GM18858 (cell line): ENCODE data around the gene TUBG1.
"Not testable (repeated sequence)": the region's sequence is repeated elsewhere in the genome, so short reads cannot be mapped to it uniquely, and the experiment has no call there.

Experiments
- ATAC-seq: cut with Tn5 transposase; IDR thresholded peaks from one replicate; pipeline ENCODE4 v1.9.1; 2021; ENCODE audit not compliant: unreplicated experiment

The TUBG1 gene

DNA sequence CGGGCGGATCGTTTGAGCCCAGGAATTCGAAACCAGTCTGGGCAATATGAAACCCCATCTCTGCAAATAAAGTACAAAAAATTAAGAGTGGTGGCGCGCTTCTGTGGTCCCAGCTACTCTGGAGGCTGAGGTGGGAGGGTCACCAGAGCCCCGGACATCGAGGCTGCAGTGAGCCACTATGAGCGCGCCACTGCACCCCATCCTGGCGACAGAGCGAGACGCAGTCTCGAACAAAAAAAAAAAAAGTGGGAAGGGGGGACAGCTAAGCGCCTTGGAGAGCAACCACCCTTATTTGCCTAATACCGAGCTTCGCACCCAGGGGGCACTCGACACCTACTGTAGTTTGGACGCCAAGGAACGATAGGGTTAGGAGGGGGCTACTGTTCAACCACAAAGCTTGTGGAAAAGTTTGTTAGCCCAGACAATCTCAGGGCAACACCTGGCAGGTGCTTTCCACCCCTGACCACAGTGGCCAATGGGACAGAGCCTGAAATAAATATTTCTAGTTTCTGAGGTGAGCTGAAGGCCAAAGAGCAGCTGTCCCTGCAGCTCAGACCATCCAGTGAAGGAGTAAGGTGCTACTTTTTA is 31.1 kb upstream of the TUBG1 start:
- no peak for ATAC-seq

DNA sequence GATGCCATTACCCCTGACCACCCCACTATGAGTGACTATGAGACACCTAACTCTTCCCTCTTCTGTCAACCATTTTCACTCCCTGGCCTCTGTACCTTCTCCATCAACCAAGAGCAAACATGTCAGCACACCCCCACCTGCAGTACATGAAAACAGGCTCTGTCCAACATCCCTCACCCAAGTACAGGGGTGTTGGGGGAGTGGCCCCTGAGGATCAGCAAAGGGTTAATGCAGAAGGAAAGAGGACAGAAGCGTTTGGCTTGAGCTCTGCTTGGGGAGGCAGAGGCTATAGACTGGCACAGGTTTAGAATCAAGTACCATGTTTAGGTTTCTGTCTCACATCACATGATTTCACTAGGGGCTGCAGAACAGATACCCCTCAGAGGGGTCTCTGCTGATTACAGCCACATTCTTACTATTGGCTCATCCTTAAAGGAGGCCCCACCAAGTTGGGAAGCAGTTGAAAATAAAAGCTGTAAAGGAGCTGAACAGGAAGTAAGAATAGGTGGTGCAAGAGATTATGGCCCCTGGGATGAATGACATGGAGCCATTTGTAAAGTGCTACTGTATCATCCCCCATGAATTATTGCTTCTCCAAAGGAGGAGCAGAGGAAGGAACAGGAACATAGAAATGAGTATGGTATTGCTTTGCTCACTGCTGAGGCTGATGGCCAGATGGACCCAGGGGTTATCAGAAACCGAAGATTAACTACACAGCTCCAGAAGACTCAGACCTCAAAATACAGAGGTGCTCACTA is 29.5 kb upstream of the TUBG1 start:
- no peak for ATAC-seq

DNA sequence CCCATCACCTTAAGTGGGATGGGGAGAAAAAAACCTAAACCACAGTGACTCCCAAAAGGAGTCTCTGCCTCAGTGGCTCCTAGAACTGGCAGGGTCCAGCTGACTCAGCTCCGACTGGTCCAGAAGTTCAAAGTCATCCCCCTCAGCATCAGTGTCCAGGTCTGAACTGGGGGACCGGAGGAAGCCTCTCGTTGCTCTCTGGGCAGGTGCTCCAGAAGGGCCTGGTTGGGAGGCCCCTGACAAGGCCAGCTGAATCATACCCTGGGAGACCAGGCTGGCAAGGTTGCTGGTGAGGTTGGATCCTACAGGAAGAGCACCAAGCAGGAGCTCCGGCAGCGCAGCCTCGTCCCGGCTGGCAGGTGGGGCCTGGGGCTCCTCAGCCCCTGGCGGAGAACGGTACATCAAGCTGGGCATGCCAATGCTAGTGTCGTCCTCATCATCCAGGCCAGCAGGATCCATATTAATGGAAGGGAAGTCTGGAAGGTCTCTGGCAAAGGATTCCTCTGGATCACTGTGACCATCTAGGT is 27.7 kb upstream of the TUBG1 start:
- ATAC-seq: no peak

DNA sequence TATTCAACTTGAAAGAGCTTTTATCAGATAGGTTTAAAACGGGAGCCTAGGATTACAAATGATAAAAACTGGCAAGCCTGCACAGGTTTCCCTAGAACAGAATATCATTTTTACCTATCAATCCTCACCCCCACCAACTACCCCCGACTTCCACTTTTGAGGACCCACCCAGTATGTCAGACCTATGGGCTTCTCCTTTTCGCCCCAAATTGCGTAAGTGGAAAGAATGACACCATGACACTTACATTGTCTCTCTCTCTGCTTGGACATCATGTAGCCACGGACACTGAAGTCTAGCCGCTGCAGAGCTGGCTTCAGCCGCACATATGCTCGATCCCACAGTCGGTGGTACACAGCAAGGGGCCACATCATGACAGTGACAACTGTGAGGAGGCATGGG is 24.6 kb upstream of the TUBG1 start:
- no peak for ATAC-seq

DNA sequence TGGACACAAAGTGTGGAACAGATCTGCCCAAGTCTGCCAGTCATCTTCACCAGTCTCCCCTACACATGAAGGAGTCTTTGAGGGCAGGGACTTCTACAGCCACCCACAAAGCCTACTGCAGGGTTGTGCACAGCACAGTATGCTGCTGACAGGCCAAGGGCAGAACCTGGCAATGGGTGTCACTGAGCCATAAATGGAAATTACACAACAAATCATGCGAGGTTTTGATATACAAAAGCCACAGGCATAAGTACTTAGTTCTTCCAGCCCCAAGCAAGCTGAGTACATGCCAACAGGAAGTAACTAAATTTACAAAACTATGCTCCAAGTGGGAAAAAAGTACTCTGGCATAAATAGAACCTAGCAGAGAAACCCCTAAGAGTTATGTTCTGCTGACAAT is 24.1 kb upstream of the TUBG1 start:
- no peak for ATAC-seq

DNA sequence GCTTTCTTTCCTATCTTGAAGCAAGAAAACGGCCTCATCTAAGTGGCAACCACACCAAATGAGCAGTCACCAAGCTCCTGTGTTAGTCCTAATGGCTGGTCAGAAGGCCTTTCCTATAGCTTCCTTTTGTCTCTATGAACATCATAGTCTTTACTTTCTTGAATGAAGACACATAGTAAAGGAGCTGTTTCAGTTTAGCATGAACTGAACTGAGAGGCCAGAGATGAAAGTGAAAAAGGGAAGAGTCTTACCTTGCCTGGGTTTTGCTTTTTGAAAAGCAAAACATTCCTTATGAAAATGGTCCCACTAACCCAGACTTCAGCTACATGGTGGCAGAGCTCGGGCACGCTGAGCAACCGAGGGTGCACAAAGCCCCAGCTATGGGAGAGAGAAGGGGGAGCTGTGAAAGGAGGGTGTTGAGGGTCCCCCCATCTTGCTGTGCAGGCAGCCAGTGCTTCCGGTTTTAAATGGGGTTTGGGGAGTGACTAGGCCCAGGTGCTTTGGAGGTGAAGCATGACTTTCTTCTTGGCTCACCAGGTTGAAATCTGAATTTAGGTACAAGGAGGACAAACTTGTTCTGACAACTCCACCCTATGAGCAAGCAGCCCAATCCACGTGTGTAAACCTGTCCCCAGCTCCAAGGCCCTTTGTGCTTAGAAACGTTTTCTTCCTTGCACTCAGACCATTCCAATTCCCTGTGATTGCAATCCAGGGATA is 22.8 kb upstream of the TUBG1 start:
- no peak for ATAC-seq

DNA sequence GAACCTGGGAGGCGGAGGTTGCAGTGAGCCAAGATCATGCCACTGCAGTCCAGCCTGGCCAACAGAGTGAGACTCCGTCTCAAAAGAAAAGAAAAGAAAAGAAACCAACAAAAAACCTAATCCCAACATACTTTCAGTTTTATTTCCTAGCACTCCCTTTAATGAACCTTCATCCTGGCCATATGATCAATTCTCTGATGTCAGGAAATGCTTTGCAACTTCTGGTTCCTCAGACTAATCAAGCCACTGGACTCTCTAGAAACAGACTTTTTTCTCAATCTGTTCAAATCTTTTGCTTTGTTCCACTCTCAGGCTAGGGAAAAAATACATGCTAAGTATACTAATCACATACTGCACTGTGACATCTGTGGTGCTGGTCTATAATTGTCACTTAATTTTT is 18.6 kb upstream of the TUBG1 start:
- no peak for ATAC-seq

DNA sequence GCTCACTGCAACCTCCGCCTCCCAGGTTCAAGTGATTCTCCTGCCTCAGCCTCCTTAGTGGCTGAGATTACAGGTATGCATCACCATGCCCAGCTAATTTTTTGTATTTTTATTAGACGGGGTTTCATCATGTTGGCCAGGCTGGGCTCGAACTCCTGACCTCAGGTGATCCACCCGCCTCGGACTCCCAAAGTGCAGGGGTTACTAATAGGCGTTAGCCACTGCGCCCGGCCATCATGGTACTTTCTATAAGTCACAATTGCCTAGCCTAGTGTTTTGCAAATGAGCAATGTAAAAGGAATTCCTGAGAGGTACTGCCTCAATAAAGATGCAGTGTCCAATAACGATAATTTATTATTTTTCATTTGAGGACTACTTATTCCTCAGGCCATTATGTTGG is 18.1 kb upstream of the TUBG1 start:
- ATAC-seq: no peak

DNA sequence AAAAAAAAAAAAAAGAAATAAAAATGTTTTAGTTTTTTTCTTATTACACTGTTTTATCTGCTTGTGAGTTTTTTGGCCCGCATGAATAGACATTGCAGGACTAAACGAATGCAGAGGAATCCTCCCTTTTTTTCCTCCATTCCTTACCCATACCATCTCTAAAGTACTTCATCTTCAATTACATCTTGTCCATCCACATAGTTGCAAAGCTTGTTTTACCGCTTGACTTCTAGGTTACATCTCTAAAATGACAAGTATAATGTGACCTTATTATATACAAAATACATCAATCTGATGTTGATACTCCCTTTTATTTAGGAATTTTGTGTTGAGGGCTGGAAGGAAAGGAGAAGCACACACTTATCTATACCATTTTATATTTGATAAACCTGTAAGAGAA is 13.1 kb upstream of the TUBG1 start:
- no peak for ATAC-seq

DNA sequence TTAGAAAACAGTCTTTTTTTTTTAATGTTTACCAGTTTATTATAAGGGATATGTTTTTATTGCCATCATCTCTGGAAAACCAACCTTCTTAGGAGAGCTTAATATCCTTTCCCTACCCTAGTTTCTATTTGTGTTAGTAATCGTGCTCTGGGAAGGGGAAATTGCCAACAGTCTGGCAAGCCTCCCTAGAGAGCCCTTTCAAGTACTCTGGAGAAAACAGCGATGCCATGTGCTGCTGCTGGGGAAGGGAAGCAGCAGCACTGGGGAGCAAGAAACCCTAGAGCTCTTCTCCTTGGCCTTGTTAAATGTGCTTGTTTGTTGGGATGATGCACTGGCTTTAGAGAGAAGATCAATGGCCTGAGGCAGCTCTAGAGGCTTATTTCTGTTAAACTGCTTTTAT is 10.6 kb upstream of the TUBG1 start:
- ATAC-seq: no peak

DNA sequence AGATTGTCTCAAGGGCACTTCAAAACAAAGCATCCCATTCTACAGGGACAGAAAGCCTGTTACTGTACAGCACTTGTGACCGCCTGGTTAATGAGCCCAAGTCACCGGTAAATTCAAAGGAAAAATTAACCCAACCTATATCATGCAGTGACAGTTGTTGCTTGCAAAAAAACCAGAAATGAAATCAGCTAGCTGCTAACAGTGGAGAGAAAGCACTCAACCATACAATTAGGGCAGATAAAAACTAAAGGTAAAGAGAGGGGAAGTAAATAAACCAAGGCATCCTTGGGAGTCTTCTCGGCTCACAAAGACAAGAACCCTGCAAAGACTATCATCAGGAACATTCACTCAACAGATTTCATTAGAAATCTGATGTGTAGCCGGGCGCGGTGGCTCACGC is 6.2 kb upstream of the TUBG1 start:
- ATAC-seq: no peak

DNA sequence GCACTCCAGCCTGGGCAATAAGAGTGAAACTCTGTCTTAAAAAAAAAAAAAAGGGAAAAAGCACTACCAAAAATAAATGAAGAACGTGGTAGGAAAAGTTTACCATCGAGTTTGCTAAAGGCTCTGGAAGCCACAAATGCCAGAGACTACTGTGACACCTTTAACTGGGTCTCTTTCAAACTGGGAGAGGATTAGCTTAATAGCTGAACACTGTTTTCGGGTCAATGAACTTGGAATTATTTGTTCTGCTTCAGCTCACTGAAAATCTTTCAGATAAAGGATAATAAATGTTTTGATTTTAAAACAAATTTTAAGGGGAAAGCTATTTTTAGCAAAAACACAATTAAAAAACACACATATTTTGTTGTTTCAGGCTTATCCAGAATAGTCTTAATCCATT is 1.7 kb upstream of the TUBG1 start:
- ATAC-seq: no peak

DNA sequence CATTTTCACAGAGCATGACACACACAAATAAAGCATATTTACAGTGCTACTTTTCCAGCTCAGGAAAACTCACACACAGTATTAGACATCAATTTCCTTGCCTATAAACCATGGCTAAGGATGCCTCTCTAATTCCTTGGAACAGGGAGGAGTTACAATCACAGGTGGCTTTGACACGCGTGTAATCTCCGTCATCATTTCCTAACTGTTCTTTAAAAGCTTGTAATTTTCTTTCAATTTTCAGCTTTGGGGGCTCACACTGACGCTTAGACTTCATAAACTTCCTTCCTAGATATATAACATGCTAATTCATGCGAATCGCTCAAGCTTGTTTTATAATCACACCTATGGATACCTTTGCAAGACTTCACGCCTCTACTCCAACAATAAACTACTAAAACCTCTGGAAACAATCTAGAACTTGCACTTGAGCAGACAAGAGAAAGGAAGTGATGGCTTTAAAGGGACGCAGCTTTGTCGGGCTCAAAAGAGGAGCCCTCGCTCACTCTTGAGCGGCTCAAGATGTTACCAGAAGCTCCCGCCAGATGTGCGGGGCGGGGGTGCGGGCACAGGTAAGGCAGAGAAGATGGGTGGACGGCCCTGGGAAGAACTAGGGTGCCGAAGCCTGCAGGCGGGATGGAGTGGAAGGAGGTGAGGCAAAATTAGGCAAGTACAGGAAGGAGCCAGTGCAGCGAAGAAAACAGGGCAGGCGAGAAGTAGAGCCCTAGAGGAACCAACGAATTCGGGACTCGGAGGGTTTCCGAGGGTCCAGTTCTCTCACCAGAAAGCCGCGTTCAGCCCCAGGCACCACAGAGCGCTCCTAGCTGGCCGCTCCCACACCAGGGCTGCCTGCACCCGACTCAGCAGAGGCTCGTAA is 940 bp upstream of the TUBG1 start:
- peak; percentile 17 for ATAC-seq

DNA sequence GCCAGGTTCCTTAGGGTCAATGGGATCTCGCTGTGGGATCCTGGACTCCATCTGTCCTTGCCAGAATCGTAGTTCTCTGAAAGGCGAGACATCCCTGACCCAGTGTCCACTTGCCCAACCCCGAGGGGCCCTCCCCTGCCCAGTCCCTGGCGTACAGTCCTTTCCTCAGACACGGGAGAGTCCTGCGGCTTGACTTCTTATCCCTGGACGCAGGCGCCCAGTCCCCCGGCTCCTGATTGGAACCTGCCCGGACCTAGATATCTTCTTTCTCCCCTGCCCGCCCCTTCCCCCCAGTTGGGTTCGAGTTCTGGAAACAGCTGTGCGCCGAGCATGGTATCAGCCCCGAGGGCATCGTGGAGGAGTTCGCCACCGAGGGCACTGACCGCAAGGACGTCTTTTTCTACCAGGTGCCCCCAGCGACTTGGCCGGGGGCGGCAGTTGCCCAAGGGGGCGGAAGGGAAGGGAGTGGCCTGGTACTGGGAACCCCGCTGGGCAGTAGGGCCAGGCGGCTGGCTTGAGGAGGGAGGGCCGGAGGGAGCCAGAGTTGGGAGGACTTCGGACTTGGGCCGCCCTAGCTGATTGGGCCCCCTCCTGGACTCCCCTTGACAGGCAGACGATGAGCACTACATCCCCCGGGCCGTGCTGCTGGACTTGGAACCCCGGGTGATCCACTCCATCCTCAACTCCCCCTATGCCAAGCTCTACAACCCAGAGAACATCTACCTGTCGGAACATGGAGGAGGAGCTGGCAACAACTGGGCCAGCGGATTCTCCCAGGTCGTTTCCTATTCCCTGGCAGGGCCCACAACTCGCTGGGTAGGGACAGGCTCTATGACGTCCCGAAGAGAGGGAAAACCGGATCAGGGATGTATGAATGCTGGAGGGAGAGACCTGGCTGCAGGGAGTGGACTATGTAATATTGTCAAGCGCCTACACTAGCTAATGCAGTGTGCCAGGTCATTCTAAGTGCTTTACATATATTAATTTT is 625 bp downstream of the TUBG1 start:
- not testable (repeated sequence) for ATAC-seq

DNA sequence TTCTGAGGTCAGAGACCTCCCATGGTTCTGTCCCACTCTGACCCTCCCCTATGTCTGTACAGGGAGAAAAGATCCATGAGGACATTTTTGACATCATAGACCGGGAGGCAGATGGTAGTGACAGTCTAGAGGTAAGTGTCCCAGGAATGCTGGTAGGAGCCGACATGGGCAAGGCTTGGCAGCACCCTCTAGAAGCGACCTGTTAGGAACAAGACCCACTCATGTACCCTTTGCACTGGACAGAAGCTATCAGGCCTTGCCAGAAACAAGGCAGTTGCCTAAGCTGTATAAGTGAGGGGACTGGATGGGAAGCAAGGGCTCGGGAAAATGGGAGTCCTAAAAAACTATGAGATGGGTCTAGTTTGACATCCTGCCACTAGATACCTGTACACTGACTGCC is 2.5 kb downstream of the TUBG1 start:
- ATAC-seq: no peak

DNA sequence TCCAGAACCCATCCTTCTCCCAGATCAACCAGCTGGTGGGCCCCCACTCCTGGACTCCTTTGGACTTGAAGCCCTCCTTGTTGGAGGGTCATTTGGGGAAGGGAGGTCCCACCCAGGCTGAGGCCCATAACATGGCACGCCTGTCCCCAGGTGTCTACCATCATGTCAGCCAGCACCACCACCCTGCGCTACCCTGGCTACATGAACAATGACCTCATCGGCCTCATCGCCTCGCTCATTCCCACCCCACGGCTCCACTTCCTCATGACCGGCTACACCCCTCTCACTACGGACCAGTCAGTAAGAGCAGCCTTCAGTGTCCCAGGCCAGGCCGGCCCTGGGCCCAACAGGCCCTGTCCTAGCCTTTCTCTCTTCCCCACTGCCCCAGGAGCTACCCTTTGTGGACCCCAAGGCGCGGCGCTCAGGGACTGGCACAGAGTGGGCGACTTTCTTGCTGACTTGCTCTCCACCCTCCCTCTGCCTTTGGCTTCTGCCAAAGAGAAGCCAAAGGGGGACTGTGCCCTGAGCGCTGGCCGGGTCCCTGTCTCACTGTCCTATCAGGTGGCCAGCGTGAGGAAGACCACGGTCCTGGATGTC is 4.3 kb downstream of the TUBG1 start:
- ATAC-seq: no peak

DNA sequence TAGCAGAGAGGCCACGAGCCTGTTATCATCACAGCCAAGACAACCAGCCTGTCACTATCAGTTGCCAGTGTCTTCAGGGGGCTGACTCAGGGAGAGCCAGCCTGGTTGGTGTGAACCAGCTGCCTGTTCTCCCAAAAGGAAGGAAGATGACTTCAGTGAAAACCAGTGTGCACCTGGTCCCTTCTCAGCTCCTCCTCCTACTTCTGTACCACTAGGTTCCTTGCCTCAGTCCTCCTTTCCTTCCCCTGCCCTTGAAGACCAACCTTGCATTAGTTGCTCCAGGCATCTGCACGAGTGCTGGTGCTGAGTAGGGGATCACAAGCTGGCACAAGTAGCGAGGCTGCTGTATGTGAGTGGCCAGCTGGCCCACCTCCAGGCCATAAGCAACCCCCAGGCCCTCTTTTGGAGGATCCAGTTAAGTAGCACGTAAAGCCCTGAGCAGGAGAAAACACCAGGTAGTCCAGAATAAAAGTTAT is 8.5 kb downstream of the TUBG1 start:
- no peak for ATAC-seq

DNA sequence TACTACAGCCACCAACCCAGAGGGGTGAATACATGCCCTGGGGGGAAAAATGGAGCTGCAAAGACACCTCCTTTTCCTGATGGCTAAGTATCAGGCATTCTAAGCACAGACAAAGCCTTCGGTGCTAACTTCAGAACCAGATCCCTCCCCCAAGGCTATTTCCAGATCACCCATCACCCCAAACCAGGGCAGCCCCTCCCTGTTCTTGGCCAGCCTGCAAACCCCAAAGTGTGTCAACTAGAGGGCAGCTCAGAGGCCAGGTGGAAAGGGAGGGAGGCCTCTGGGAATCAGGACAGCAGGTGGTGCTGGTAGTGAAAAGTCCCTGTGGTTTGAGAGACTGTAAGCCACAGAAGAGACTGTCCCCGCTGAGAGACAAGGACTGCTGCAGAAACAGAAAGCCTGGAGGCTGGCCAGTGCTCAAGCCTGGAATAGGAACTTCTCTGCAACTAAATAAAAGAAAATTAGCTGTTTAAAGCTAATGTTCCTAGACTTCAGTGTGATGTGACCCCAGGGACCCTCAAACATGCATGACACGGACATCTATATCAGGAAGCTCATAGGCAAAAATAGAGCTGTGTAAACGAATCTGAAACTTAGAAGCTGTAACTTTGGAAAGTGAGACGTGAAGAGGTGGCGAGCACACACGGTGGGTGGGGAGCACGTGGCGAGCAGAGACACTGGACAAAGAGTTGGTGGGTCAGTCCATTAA is 9.1 kb downstream of the TUBG1 start:
- ATAC-seq: peak; percentile 55

DNA sequence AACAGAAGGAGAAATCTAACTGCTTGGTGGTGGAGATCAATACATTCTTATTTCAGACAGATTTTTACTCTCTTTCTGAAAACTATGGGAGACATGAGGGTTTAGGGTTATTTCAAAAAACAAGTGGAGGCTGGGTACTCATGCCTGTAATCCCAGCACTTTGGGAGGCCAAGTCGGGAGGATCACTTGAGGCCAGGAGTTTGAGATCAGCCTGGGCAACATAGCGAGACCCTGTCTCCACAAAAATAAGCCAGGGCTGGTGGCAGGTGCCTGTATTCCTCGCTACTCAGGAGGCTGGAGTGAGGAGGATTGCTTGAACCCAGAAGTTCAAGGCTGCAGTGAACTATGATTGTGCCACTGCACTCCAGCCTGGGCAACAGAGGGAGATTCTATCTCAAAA is 12.5 kb downstream of the TUBG1 start:
- ATAC-seq: not testable (repeated sequence)
